PC-9 (cell line): Measurements from ENCODE around the gene OR4F15. TPM values are rescaled to one million over a fixed set of nuclear protein-coding genes. Genes with fewer than 3 reads are reported as not detected.
"Not testable (repeated sequence)": the region's sequence is repeated elsewhere in the genome, so short reads cannot be mapped to it uniquely, and the experiment has no call there.

Source experiments
- BruUV-seq: library from RNA; stranded (reverse); fragments of 400-500 nt; replicated peaks from 2 replicates; lab custom pipeline; 2021; lab: Mats Ljungman, UMichigan
- CTCF ChIA-PET: fragments of 300-600 bp; sonication (Branson Sonifier 250); formaldehyde crosslinking; loops from one replicate; lab custom pipeline; 2022; ENCODE audit warnings: antibody characterized with exemption; lab: Charles Lee
- POLR2A ChIA-PET: fragments of 300-600 bp; sonication (Branson Sonifier 250); formaldehyde crosslinking; loops from one replicate; lab custom pipeline; 2022; ENCODE audit warnings: antibody characterized with exemption; ENCODE audit not compliant: unreplicated experiment; lab: Charles Lee
- DNase-seq, 2 experiments: peaks; one replicate each; pipeline versions ENCODE4 v3.0.0 to v3.0.0-alpha.2; 2015 to 2022; ENCODE audit warnings: mixed read lengths in 1 of 2
- H2AFZ ChIP-seq: fragments of 200-600 bp; sonication (generic); 2 replicates; pipeline ENCODE4 v1.8.1; 2017; ENCODE audit warnings: antibody characterized with exemption
- H3F3A ChIP-seq: fragments of 200-600 bp; sonication (generic); 2 replicates; pipeline ENCODE4 v1.8.1; 2017; ENCODE audit warnings: antibody characterized with exemption, mild to moderate bottlenecking, low read depth; ENCODE audit not compliant: insufficient read depth
- H3K27ac ChIP-seq: fragments of 200-600 bp; sonication (generic); 2 replicates; pipeline ENCODE4 v1.6.1; 2016; ENCODE audit warnings: mixed run types
- H3K27me3 ChIP-seq: fragments of 200-600 bp; sonication (generic); 2 replicates; pipeline ENCODE4 v1.6.1; 2016; ENCODE audit warnings: low read depth, mixed run types; ENCODE audit not compliant: insufficient read depth
- H3K36me3 ChIP-seq: fragments of 200-600 bp; sonication (generic); 2 replicates; pipeline ENCODE4 v1.6.1; 2016; ENCODE audit warnings: low read depth, mixed run types
- H3K4me1 ChIP-seq: fragments of 200-600 bp; sonication (generic); replicated peaks from 2 replicates; pipeline ENCODE4 v1.6.1; 2016; ENCODE audit warnings: mixed run types; ENCODE audit not compliant: insufficient read depth
- H3K4me2 ChIP-seq: fragments of 200-600 bp; sonication (generic); 2 replicates; pipeline ENCODE4 v1.6.1; 2017; ENCODE audit warnings: mixed run types
- H3K4me3 ChIP-seq: fragments of 200-600 bp; sonication (generic); 2 replicates; pipeline ENCODE4 v1.6.1; 2016; ENCODE audit warnings: mixed run types
- H3K79me2 ChIP-seq: fragments of 200-600 bp; sonication (generic); 2 replicates; pipeline ENCODE4 v1.6.1; 2017; ENCODE audit warnings: low read depth, mixed run types
- H3K9me2 ChIP-seq: fragments of 200-600 bp; sonication (generic); 2 replicates; pipeline ENCODE4 v1.8.1; 2017; ENCODE audit warnings: mild to moderate bottlenecking; ENCODE audit not compliant: insufficient read depth
- H3K9me3 ChIP-seq: fragments of 200-600 bp; sonication (generic); 2 replicates; pipeline ENCODE4 v1.8.1; 2016; ENCODE audit warnings: low read depth; ENCODE audit not compliant: insufficient read depth
- H4K20me1 ChIP-seq: fragments of 200-600 bp; sonication (generic); 2 replicates; pipeline ENCODE4 v1.8.1; 2017; ENCODE audit not compliant: insufficient read depth
- EZH2 ChIP-seq: fragments of 200-600 bp; sonication (generic); IDR thresholded peaks from 2 replicates; pipeline ENCODE4 v1.8.0; 2017; ENCODE audit warnings: antibody characterized with exemption, low read depth
- intact Hi-C: fragments of 100-400 bp; cut with micrococcal nuclease; formaldehyde crosslinking; loops from one replicate; pipeline ENCODE4 v1.10.0; 2022; ENCODE audit not compliant: unreplicated experiment
- total RNA-seq: library from RNA; stranded (reverse); gene quantifications from 2 replicates; pipeline ENCODE4 v1.2.3, GENCODE V29; 2021
- TF ChIP-seq, protein P1 (sequence below): fragments of 200-600 bp; sonication (generic); conservative IDR thresholded peaks from 2 replicates; pipeline ENCODE4 v1.6.1; 2017; ENCODE audit warnings: mixed run types, antibody characterized with exemption, mild to moderate bottlenecking, moderate library complexity

The OR4F15 gene
- total RNA-seq, 1 experiment from 2014 or later = not detected

DNA sequence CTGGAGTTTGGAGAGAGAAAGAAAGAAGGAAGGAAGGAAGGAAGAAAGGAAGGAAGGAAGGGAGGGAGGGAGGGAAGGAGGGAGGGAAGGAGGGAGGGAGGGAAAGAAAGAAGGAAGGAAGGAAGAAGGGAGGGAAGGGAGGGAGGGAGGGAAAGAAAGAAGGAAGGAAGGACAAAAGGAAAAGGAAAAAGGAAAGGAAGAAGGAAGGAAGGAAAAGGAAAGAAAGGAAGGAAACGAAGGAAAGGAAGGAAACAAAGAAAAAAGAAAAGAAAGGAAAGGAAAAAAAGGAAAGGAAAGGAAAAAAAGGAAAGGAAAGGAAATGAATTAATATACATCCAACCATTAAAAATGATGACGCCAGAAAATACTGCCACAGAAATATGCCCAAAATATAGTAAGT is 27.4 kb upstream of the OR4F15 start:
- intact Hi-C loops = no loop called here
- no peak overlapping the region for H2AFZ ChIP-seq
- no peak for TF ChIP-seq EZH2
- TF ChIP-seq, protein P1, sequence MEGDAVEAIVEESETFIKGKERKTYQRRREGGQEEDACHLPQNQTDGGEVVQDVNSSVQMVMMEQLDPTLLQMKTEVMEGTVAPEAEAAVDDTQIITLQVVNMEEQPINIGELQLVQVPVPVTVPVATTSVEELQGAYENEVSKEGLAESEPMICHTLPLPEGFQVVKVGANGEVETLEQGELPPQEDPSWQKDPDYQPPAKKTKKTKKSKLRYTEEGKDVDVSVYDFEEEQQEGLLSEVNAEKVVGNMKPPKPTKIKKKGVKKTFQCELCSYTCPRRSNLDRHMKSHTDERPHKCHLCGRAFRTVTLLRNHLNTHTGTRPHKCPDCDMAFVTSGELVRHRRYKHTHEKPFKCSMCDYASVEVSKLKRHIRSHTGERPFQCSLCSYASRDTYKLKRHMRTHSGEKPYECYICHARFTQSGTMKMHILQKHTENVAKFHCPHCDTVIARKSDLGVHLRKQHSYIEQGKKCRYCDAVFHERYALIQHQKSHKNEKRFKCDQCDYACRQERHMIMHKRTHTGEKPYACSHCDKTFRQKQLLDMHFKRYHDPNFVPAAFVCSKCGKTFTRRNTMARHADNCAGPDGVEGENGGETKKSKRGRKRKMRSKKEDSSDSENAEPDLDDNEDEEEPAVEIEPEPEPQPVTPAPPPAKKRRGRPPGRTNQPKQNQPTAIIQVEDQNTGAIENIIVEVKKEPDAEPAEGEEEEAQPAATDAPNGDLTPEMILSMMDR = no peak
- H3K27ac ChIP-seq = no peak overlapping the region
- no peak overlapping the region for H3K4me3 ChIP-seq
- ChIA-PET CTCF (no interaction called here), POLR2A (no interaction called here)
- H3K9me3 ChIP-seq = no peaks in the 10 kb centered on the region
- H3K27me3 ChIP-seq = peaks cover 53% of the 10 kb centered on the region
- H3K9me2 ChIP-seq = no peaks in the 10 kb centered on the region
- no peaks in the 10 kb centered on the region for H3F3A ChIP-seq
- H3K36me3 ChIP-seq = no peaks in the 10 kb centered on the region
- BruUV-seq = no TSS peak
- no peak for DNase-seq
- H4K20me1 ChIP-seq = no peaks in the 10 kb centered on the region
- no peak overlapping the region for H3K4me2 ChIP-seq
- H3K4me1 ChIP-seq = no peaks in the 10 kb centered on the region
- no peaks in the 10 kb centered on the region for H3K79me2 ChIP-seq

DNA sequence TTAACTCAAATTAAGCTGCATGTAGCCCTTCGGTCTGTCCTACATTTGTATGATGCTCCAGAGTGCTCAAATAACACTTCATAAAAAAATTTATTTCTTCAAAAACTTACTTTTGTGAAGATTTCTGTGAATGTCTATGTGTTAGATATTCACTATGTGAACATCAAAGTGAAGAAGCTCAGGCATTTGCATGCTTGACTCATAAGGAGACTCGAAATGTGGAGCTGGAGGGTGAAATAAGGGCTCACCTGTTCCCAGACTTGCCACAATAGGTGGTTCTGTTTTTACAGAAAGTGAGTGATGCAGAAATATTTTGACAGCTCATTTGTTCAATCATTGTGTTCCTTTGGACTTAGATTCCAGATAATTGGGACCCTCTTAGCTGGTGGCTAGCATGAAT is 25.6 kb upstream of the OR4F15 start:
- H3K4me1 ChIP-seq, CTCF ChIA-PET, H3K9me2 ChIP-seq, H3K36me3 ChIP-seq, H3K4me3 ChIP-seq, H3K79me2 ChIP-seq, H3K4me2 ChIP-seq, DNase-seq, H3K27ac ChIP-seq, H3F3A ChIP-seq, H4K20me1 ChIP-seq, H3K9me3 ChIP-seq, POLR2A ChIA-PET, H2AFZ ChIP-seq, intact Hi-C loops, BruUV-seq: not testable (repeated sequence)
- peaks cover 50% of the 10 kb centered on the region for H3K27me3 ChIP-seq

DNA sequence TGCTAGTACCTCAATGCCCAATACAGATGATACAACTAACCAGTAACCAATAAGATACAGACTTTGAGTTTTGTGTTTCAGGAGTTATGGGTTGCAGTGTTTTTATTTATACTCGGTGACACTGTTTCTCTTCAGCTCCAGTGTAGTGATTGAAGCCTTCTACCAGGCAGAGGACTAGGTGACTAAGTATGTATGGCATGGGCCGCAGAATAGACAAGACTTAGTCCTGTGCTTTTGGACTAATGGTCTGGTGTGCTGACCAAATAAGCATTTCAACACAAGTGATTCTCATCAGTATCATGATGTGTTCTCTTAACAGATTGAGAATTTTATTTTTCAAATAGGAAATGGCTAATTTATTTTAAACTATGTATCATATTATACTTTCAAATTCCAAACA is 24.0 kb upstream of the OR4F15 start:
- intact Hi-C loops, H3K27ac ChIP-seq, POLR2A ChIA-PET, H3K4me3 ChIP-seq, H3F3A ChIP-seq, CTCF ChIA-PET, DNase-seq, H2AFZ ChIP-seq, H3K9me2 ChIP-seq, H4K20me1 ChIP-seq, H3K4me1 ChIP-seq, H3K36me3 ChIP-seq, H3K79me2 ChIP-seq, H3K9me3 ChIP-seq, BruUV-seq, H3K4me2 ChIP-seq: not testable (repeated sequence)
- peaks cover 57% of the 10 kb centered on the region for H3K27me3 ChIP-seq

DNA sequence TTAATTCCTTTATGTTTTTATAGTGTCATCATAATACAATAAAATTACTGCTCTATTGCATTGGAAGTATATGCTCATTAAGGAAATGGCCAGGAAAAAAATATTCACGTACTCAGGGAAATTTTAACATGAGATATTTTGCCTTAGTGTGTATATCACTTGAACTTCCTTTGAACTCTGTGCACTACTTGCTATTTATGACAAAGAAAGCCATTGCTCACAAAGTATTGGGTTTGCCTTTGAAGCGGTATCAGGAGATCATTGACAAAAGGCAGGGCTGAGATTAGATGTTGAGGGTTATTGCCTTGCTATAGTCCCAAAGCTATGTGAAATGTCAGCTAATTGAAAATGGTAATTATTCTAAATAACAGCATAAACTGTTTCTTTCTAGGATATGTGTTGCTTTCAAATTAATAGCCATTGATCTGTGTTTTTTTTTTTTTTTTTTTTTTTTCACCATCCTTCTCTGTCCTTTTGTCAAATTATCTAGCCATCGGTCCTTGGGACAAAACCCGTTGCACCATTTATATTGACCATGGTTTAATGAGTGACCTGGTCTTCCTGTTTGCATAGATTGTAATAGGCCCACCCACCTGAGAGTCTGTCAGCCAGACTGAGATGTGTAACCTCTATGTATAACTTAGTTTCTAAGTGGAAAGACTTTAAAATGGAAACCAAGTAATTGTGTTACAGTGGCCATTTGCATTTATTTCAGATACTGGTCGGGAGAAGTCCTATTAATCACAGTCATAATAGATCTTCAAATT is 23.3 kb upstream of the OR4F15 start:
- intact Hi-C loops, H2AFZ ChIP-seq, POLR2A ChIA-PET, H3K27ac ChIP-seq, DNase-seq, H3K4me2 ChIP-seq, H3K36me3 ChIP-seq, H3K4me1 ChIP-seq, H3K9me3 ChIP-seq, H3K4me3 ChIP-seq, H3K79me2 ChIP-seq, H3F3A ChIP-seq, BruUV-seq, CTCF ChIA-PET, H4K20me1 ChIP-seq, H3K9me2 ChIP-seq: not testable (repeated sequence)
- peaks cover 50% of the 10 kb centered on the region for H3K27me3 ChIP-seq

DNA sequence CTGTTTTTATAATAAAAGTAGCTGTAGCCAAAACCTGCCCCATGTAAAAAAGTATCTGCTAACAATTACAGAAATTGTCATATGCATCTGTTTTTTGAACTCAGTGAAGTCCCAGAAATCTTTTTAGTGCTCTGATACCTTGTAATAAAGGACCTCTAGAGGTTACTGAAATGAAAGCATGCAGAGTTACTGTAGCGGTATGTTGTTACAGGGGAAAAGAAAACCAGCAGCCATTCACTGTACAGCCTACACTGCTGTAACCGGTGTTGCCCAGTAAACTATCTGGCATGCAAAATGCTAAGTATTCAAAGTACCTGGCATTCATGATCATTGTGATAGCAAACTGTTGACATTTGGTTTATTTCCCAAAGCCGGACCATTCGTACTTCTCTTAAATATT is 21.3 kb upstream of the OR4F15 start:
- BruUV-seq, H3K9me2 ChIP-seq, H3K36me3 ChIP-seq, H3K4me3 ChIP-seq, H3K9me3 ChIP-seq, intact Hi-C loops, H4K20me1 ChIP-seq, H3K79me2 ChIP-seq, H3K4me2 ChIP-seq, DNase-seq, POLR2A ChIA-PET, H2AFZ ChIP-seq, H3K27ac ChIP-seq, H3K4me1 ChIP-seq, H3F3A ChIP-seq, CTCF ChIA-PET: not testable (repeated sequence)
- peaks cover 43% of the 10 kb centered on the region for H3K27me3 ChIP-seq

DNA sequence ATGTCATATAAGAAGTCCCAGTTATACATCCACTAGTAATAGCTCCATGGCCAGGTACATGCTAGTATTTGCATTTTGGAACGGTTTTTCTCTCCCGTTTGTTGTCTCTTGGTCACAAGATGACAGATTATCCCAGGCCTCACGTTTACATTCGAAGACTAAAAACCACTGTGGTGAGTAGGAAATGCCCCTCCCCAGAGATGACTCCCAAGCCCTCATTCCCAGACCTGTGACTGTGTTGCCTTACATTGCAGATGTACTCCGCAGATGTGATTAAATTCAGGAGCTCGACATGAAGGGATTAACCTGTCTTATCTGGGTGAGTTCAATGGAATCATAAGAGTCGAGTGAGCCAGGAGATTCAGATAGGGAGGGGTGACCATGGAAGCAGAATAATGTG is 18.0 kb upstream of the OR4F15 start:
- H3K9me2 ChIP-seq, POLR2A ChIA-PET, H3K4me2 ChIP-seq, intact Hi-C loops, DNase-seq, CTCF ChIA-PET, H3K4me3 ChIP-seq, H3K36me3 ChIP-seq, H2AFZ ChIP-seq, H4K20me1 ChIP-seq, H3K27ac ChIP-seq, H3K4me1 ChIP-seq, BruUV-seq, H3F3A ChIP-seq, H3K79me2 ChIP-seq, H3K9me3 ChIP-seq: not testable (repeated sequence)
- peaks cover 53% of the 10 kb centered on the region for H3K27me3 ChIP-seq
